Neuron (in vitro differentiated cells): ENCODE measurements around the gene PSPN.
"Not testable (repeated sequence)": the region's sequence is repeated elsewhere in the genome, so short reads cannot be mapped to it uniquely, and the experiment has no call there.

ENCODE experiments used
- H2AFZ ChIP-seq: one replicate; pipeline ENCODE4 v1.6.1; 2013; ENCODE audit warnings: low read depth, mild to moderate bottlenecking, inconsistent platforms, low read length, moderate library complexity
- H3K27me3 ChIP-seq: one replicate; pipeline ENCODE4 v1.6.1; 2013; ENCODE audit warnings: low read length; ENCODE audit not compliant: insufficient read depth
- H3K36me3 ChIP-seq: one replicate; pipeline ENCODE4 v1.6.1; 2013; ENCODE audit warnings: low read length; ENCODE audit not compliant: insufficient read depth
- H3K4me1 ChIP-seq: one replicate; pipeline ENCODE4 v1.6.1; 2013; ENCODE audit warnings: low read length; ENCODE audit not compliant: insufficient read depth
- H3K4me3 ChIP-seq: 2 replicates; pipeline ENCODE4 v1.5.1; 2013; ENCODE audit warnings: mild to moderate bottlenecking, low read length, moderate library complexity
- H3K9me3 ChIP-seq: one replicate; pipeline ENCODE4 v1.6.1; 2013; ENCODE audit warnings: low read length

PSPN gene

GRCh38 chr19:6413721-6414643 is 38.2 kb upstream of the PSPN start:
- Histone ChIP-seq H2AFZ (no peak overlapping the region), H3K27me3 (no peaks in the 10 kb centered on the region), H3K36me3 (peaks cover 55% of the 10 kb centered on the region), H3K4me3 (no peak overlapping the region), H3K4me1 (no peaks in the 10 kb centered on the region), H3K9me3 (no peaks in the 10 kb centered on the region)

- peaks cover 49% of the 10 kb centered on the region for H3K36me3 ChIP-seq
- no peak overlapping the region for H2AFZ ChIP-seq
Observed at GRCh38 chr19:6413291-6413690, 37.6 kb upstream of the PSPN start.

GRCh38 chr19:6412447-6413091 is 36.8 kb upstream of the PSPN start:
- Histone ChIP-seq H3K4me3 (no peak overlapping the region), H2AFZ (no peak overlapping the region), H3K27me3 (no peaks in the 10 kb centered on the region), H3K36me3 (peaks cover 41% of the 10 kb centered on the region), H3K9me3 (no peaks in the 10 kb centered on the region), H3K4me1 (no peaks in the 10 kb centered on the region)

More at GRCh38 chr19:6413291-6413690, 37.6 kb upstream of the PSPN start:
- Histone ChIP-seq H3K27me3 (no peaks in the 10 kb centered on the region), H3K4me3 (no peak overlapping the region), H3K4me1 (no peaks in the 10 kb centered on the region), H3K9me3 (no peaks in the 10 kb centered on the region)

- Histone ChIP-seq H3K27me3 (no peaks in the 10 kb centered on the region), H3K4me3 (no peak overlapping the region), H3K9me3 (no peaks in the 10 kb centered on the region)
Observed at GRCh38 chr19:6412061-6412446, 36.3 kb upstream of the PSPN start.

GRCh38 chr19:6409346-6409745 is 33.6 kb upstream of the PSPN start:
- Histone ChIP-seq H3K36me3 (peaks cover 10% of the 10 kb centered on the region), H3K4me1 (no peaks in the 10 kb centered on the region), H3K27me3 (no peaks in the 10 kb centered on the region), H3K9me3 (no peaks in the 10 kb centered on the region), H2AFZ (no peak overlapping the region), H3K4me3 (no peak overlapping the region)

More at GRCh38 chr19:6412061-6412446, 36.3 kb upstream of the PSPN start:
- Histone ChIP-seq H3K36me3 (peaks cover 36% of the 10 kb centered on the region), H2AFZ (no peak overlapping the region), H3K4me1 (no peaks in the 10 kb centered on the region)

GRCh38 chr19:6406401-6406800 is 30.7 kb upstream of the PSPN start:
- no peaks in the 10 kb centered on the region for H3K36me3 ChIP-seq
- no peak overlapping the region for H2AFZ ChIP-seq
- H3K4me3 ChIP-seq, result no peak overlapping the region
- H3K27me3 ChIP-seq, result no peaks in the 10 kb centered on the region
- peaks cover 10% of the 10 kb centered on the region for H3K4me1 ChIP-seq
- no peaks in the 10 kb centered on the region for H3K9me3 ChIP-seq

- Histone ChIP-seq H3K9me3 (no peaks in the 10 kb centered on the region), H3K36me3 (no peaks in the 10 kb centered on the region), H2AFZ (no peak overlapping the region), H3K27me3 (no peaks in the 10 kb centered on the region), H3K4me1 (peaks cover 10% of the 10 kb centered on the region), H3K4me3 (peak overlapping the region; percentile 32)
Observed at GRCh38 chr19:6402837-6403608, 27.3 kb upstream of the PSPN start.

GRCh38 chr19:6402058-6402457 is 26.3 kb upstream of the PSPN start:
- Histone ChIP-seq H3K9me3 (no peaks in the 10 kb centered on the region), H3K27me3 (no peaks in the 10 kb centered on the region), H3K36me3 (no peaks in the 10 kb centered on the region), H3K4me1 (peaks cover 10% of the 10 kb centered on the region), H2AFZ (no peak overlapping the region), H3K4me3 (no peak overlapping the region)

- H3K27me3 ChIP-seq, H3K9me3 ChIP-seq, H3K4me3 ChIP-seq, H2AFZ ChIP-seq, H3K36me3 ChIP-seq: not testable (repeated sequence)
- H3K4me1 ChIP-seq, result peaks cover 10% of the 10 kb centered on the region
Observed at GRCh38 chr19:6400062-6400944, 24.6 kb upstream of the PSPN start.

- Histone ChIP-seq H3K9me3 (no peaks in the 10 kb centered on the region), H3K36me3 (peaks cover 6% of the 10 kb centered on the region), H3K4me1 (peaks cover 12% of the 10 kb centered on the region), H3K27me3 (no peaks in the 10 kb centered on the region), H3K4me3 (no peak overlapping the region), H2AFZ (no peak overlapping the region)
Observed at GRCh38 chr19:6396305-6396704, 20.6 kb upstream of the PSPN start.

GRCh38 chr19:6394831-6395230 is 19.1 kb upstream of the PSPN start:
- H3K36me3 ChIP-seq, result peaks cover 12% of the 10 kb centered on the region
- peaks cover 12% of the 10 kb centered on the region for H3K4me1 ChIP-seq
- H3K4me3 ChIP-seq, result no peak overlapping the region
- H2AFZ ChIP-seq, result no peak overlapping the region
- no peaks in the 10 kb centered on the region for H3K27me3 ChIP-seq
- no peaks in the 10 kb centered on the region for H3K9me3 ChIP-seq

GRCh38 chr19:6393983-6394412 is 18.3 kb upstream of the PSPN start:
- Histone ChIP-seq H3K4me3 (peak overlapping the region; percentile 88), H3K36me3 (peaks cover 20% of the 10 kb centered on the region), H2AFZ (peak overlapping the region; percentile 70), H3K9me3 (no peaks in the 10 kb centered on the region), H3K27me3 (no peaks in the 10 kb centered on the region), H3K4me1 (peaks cover 12% of the 10 kb centered on the region)
